Aorta (tissue), 5 donors: ENCODE measurements around the gene TSC2. TPM values are rescaled to one million over a fixed set of nuclear protein-coding genes. Genes with fewer than 3 reads are reported as not detected.
A peak's percentile ranks its signal among the peaks of the same experiment; 100 is the strongest.

Source experiments
- ATAC-seq: fragments of 200-7000 bp; cut with Tn5 transposase; one replicate; pipeline ENCODE4 v1.9.1; 2022; ENCODE audit warnings: moderate library complexity; ENCODE audit not compliant: low FRiP score
- DNase-seq, 2 donors: peaks; one replicate each; pipeline ENCODE4 v3.0.0-alpha.2; 2020
- H3K27ac ChIP-seq, 2 donors: one replicate each; pipeline ENCODE4 v1.5.1; 2013; ENCODE audit warnings: low read length in 2 of 2, mild to moderate bottlenecking in 2 of 2, moderate library complexity in 2 of 2, control low read depth in 1 of 2, inconsistent platforms in 1 of 2, low read depth in 1 of 2
- H3K27me3 ChIP-seq, 2 donors: one replicate each; pipeline ENCODE4 v1.6.1; 2013; ENCODE audit warnings: control low read depth in 1 of 2, low read length in 1 of 2, mild to moderate bottlenecking in 1 of 2, moderate library complexity in 1 of 2; ENCODE audit not compliant: insufficient read depth in 2 of 2, control insufficient read depth in 1 of 2
- H3K36me3 ChIP-seq, 2 donors: one replicate each; pipeline ENCODE4 v1.6.1; 2013; ENCODE audit warnings: control low read depth in 1 of 2, low read length in 1 of 2, mild to moderate bottlenecking in 1 of 2; ENCODE audit not compliant: insufficient read depth in 2 of 2, control insufficient read depth in 1 of 2
- H3K4me1 ChIP-seq, 2 donors: one replicate each; pipeline ENCODE4 v1.6.1; 2013; ENCODE audit warnings: low read length in 2 of 2, control low read depth in 1 of 2, mild to moderate bottlenecking in 1 of 2, moderate library complexity in 1 of 2; ENCODE audit not compliant: insufficient read depth in 2 of 2, control insufficient read depth in 1 of 2
- H3K4me3 ChIP-seq, 2 donors: one replicate each; pipeline ENCODE4 v1.5.1; 2013; ENCODE audit warnings: low read length in 2 of 2, control low read depth in 1 of 2, mild to moderate bottlenecking in 1 of 2
- H3K9me3 ChIP-seq: one replicate; pipeline ENCODE4 v1.6.1; 2013; ENCODE audit warnings: mild to moderate bottlenecking, low read length; ENCODE audit not compliant: control insufficient read depth
- WGBS, 2 donors: extraction: QIAGEN DNeasy Blood & Tissue Kit; methylation state at CpG; one replicate each; pipeline ENCODE4 v1.1.7; 2013; 5-methylcytosine and 5-hydroxymethylcytosine counted together
- intact Hi-C, 2 donors: fragments of 100-400 bp; cut with DNase I; formaldehyde crosslinking; loops; one replicate each; pipeline versions ENCODE4 v1.14.2 to v1.15.0; 2022
- polyA plus RNA-seq, 2 donors: library from polyadenylated mRNA; stranded (reverse); fragments of 200-250 nt; gene quantifications; one replicate each; pipeline ENCODE4 v1.2.3, GENCODE V29; 2013
- total RNA-seq, 2 donors: library from RNA; stranded (reverse); fragmentation: NEBNext Ultra II Directional; extraction: Animal tissue kit (Norgen Biotek cat#: 25700); gene quantifications; one replicate each; pipeline ENCODE4 v1.2.1, GENCODE V29; 2021
- donor health status: healthy with polysubstance abuse.
- donor health status: Bipolar disorder and iron deficiency.
- donor health status: DM: no; HTN: no; CAD: no.
- donor health status: DM: no; HTN: no; CAD: no.
- donor health status: DM: yes; HTN: yes; CAD: no.

TSC2 gene
- total and polyA plus RNA-seq, 4 donors: 16.2 to 166 (median 119) TPM

- H3K9me3 ChIP-seq: no peaks in the 10 kb centered on the region
- H3K27me3 ChIP-seq: no peaks in the 10 kb centered on the region
- WGBS, 2 donors: 92% methylated on average over 21 of the region's 21 CpGs
- no peak overlapping the region for H3K4me3 ChIP-seq
- no peak overlapping the region for H3K27ac ChIP-seq
- ATAC-seq (no peak), DNase-seq (no peak)
- no peaks in the 10 kb centered on the region for H3K4me1 ChIP-seq
- intact Hi-C loops: no loop called here
- no peaks in the 10 kb centered on the region for H3K36me3 ChIP-seq
These were observed 1.6 kb upstream of the TSC2 start for GRCh38 chr16:2045965-2046892.

DNA sequence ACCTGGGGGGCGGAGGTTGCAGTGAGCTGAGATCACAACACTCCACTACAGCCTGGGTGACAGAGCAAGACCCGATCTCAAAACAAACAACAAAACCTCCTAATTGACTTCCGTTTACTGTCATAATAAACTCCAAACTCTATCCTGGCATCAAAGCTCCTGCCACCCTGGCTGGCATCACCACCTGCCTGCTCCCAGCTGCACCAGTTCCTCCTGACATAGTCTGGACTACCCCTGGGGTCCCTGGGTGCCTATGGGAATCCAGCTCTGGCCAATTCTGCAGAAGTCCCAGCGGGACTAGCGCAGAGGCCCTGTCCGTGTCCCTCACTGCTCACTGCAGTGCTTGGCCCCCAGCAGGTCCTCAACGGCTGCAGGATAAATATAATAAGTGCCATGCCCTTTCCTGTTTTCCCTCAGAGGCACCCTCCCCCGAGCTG is 874 bp upstream of the TSC2 start:
- H3K4me3 ChIP-seq: peak overlapping the region in 1 of 2 donors; percentile 60
- H3K9me3 ChIP-seq: no peaks in the 10 kb centered on the region
- intact Hi-C loops: no loop called here
- DNase-seq: no peak
- 17 to 18% methylated on average over 8 of the region's 8 CpGs for WGBS, 2 donors
- no peak overlapping the region for H3K27ac ChIP-seq
- H3K36me3 ChIP-seq: no peaks in the 10 kb centered on the region
- no peak for ATAC-seq
- no peaks in the 10 kb centered on the region for H3K4me1 ChIP-seq
- H3K27me3 ChIP-seq: no peaks in the 10 kb centered on the region

DNA sequence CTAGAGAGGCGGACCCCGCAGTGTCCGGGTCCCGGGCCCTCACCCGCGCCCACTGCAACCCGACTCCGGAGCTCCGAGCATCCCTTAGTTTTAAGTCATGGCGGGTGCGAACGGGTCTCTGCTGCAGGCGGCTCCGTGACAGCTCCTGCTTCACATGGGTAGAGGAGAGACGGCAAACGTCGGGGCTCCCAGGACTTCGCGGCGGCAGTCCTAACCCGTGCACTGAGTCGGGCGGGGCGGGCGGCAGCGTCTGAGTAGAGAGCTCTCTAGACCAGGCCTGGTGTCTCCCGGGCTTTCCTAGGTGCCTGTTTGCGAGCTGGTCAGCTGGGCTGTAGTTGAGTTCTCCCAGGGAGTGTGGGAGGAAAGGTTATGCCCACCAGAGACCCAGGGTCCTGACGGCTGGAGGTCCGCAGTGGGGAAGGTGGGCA is 345 bp downstream of the TSC2 start:
- Histone ChIP-seq H3K36me3 (no peaks in the 10 kb centered on the region), H3K9me3 (no peaks in the 10 kb centered on the region), H3K27me3 (no peaks in the 10 kb centered on the region), H3K27ac (no peak overlapping the region), H3K4me3 (peak overlapping the region; percentile 61 to 85), H3K4me1 (no peaks in the 10 kb centered on the region)
- intact Hi-C loops: no loop called here
- WGBS, 2 donors: 1 to 2% methylated on average over 30 of the region's 30 CpGs
- no peak for DNase-seq
- ATAC-seq: no peak

- Histone ChIP-seq H3K4me1 (no peaks in the 10 kb centered on the region), H3K36me3 (peaks cover 0 to 6% of the 10 kb centered on the region in 2 donors), H3K4me3 (no peak overlapping the region), H3K27ac (no peak overlapping the region), H3K27me3 (no peaks in the 10 kb centered on the region), H3K9me3 (no peaks in the 10 kb centered on the region)
- DNase-seq (no peak), ATAC-seq (no peak)
- 93 to 94% methylated on average over 21 of the region's 21 CpGs for WGBS, 2 donors
- intact Hi-C loops: no loop called here
These were observed 5.4 kb downstream of the TSC2 start for GRCh38 chr16:2053211-2053610.

DNA sequence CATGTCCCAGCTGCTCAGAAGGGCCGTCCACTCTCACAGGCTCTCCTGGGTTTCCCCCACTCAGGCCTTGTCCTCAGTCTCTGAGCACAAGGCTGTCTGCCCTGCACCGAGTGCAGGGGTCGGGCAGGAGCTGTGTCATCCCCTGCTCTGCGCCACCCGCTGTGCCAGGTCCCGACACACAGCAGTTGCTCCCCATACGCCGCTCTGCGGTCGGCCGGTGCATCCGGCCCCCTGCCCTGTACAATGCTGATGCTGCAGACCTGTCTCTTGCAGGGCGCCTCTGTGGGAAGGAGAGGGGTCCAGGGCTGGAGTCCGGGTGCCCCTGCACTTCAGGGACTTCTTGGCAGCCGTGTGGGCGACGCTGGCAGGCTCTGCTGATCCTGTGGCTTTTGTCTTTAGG is 6.1 kb downstream of the TSC2 start:
- Histone ChIP-seq H3K27me3 (no peaks in the 10 kb centered on the region), H3K9me3 (no peaks in the 10 kb centered on the region), H3K27ac (no peak overlapping the region), H3K36me3 (peaks cover 0 to 6% of the 10 kb centered on the region in 2 donors), H3K4me1 (no peaks in the 10 kb centered on the region), H3K4me3 (no peak overlapping the region)
- no peak for ATAC-seq
- 91 to 95% methylated on average over 17 of the region's 17 CpGs for WGBS, 2 donors
- no peak for DNase-seq
- intact Hi-C loops: no loop called here

DNA sequence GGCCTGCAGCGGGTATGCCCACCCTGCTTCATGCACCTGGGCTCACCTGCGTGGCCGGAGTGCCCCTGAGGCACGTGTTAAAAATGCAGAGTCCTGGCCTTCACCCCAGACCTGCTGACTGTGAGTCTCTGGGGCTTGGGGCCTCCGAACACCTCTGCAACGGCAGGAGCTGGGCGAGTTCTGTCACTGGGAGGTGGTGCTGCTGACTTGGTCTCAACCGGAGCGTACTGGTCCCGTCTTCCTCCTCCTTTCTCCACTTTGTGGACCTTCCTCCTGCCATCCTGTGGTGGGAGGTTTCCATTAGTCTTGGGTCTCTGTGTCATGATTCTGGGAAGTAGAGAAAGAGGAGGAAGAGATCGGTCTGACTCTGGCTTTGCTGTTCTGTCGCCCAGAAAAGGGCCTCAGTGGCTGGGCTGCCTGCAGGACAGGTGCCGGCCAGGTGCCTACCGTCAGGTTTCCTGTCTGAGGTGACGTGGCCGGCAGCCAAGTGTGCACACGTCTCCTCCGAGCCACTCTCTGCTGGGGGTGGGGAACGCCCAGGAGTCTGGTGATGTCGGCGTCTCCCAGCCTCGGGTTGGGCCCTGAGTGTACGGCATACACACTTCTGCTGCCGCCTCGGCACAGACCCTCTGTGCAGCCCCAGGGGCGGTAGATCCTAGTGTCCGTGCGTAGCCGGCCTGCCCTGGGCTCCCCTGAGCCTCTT is 6.9 kb downstream of the TSC2 start:
- intact Hi-C loops: no loop called here
- no peak for DNase-seq
- Histone ChIP-seq H3K27me3 (no peaks in the 10 kb centered on the region), H3K9me3 (no peaks in the 10 kb centered on the region), H3K27ac (no peak overlapping the region), H3K4me1 (no peaks in the 10 kb centered on the region), H3K4me3 (no peak overlapping the region), H3K36me3 (peaks cover 0 to 6% of the 10 kb centered on the region in 2 donors)
- 88 to 89% methylated on average over 29 of the region's 29 CpGs for WGBS, 2 donors
- no peak for ATAC-seq

- WGBS, 2 donors: 73 to 76% methylated on average over 15 of the region's 15 CpGs
- Histone ChIP-seq H3K9me3 (no peaks in the 10 kb centered on the region), H3K4me3 (no peak overlapping the region), H3K27me3 (no peaks in the 10 kb centered on the region), H3K27ac (no peak overlapping the region), H3K4me1 (no peaks in the 10 kb centered on the region), H3K36me3 (peaks cover 0 to 6% of the 10 kb centered on the region in 2 donors)
- intact Hi-C loops: no loop called here
- no peak for ATAC-seq
- DNase-seq: no peak
These were observed 8.3 kb downstream of the TSC2 start for GRCh38 chr16:2056077-2056476.

DNA sequence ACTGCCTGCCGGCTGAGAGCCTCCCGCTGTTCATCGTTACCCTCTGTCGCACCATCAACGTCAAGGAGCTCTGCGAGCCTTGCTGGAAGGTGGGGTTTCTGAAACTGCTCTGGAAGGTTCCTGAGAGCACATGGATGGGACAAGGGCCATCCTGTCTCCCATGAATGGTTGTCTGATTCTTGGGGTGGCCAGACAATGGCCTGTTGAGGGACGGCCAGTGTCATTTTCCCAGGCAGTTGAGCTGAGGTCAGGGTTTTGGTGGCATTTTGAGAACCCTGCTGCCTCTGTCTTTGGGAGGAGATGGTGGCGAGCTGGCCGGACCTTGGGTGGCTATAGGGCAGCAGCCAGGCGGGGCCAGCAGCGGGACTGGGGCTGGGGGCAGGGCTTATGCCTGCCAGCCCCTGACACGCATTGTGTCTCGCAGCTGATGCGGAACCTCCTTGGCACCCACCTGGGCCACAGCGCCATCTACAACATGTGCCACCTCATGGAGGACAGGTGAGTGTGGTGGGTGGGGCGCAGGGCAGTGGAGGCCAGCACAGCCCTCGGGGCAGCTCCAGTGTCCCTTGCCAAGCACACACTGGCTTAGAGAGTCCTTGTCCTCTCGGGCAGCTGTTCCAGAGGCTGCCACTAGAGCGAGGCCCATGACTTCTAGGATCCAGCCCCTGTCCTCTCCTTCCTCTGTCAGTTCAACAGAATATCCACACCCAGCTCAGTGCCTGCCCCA is 9.1 kb downstream of the TSC2 start:
- no peaks in the 10 kb centered on the region for H3K4me1 ChIP-seq
- ATAC-seq: no peak
- intact Hi-C loops: no loop called here
- no peaks in the 10 kb centered on the region for H3K27me3 ChIP-seq
- H3K36me3 ChIP-seq: peaks cover 0 to 6% of the 10 kb centered on the region in 2 donors
- WGBS, 2 donors: 86 to 88% methylated on average over 19 of the region's 19 CpGs
- DNase-seq: no peak
- no peaks in the 10 kb centered on the region for H3K9me3 ChIP-seq
- H3K4me3 ChIP-seq: no peak overlapping the region
- H3K27ac ChIP-seq: no peak overlapping the region
